Keratinocyte (primary cell): ENCODE results near the gene SMTN. TPM values are rescaled to one million over a fixed set of nuclear protein-coding genes. Genes with fewer than 3 reads are reported as not detected.

Source experiments
- DNase-seq: peaks from one replicate; pipeline ENCODE4 v3.0.0-alpha.2; 2011; ENCODE audit warnings: low read depth, missing footprints, low spot score
- FAIRE-seq: peaks from 2 replicates; lab custom pipeline; 2011; peaks lifted over from hg19 to GRCh38; lab: Jason Lieb, UNC
- H2AFZ ChIP-seq: 2 replicates; pipeline ENCODE4 v1.6.0; 2012; ENCODE audit warnings: low read length, control low read depth, inconsistent platforms; ENCODE audit not compliant: control insufficient read depth
- H3K27ac ChIP-seq: 2 replicates; pipeline ENCODE4 v1.5.1; 2011; ENCODE audit warnings: low read length; ENCODE audit not compliant: control insufficient read depth, insufficient read depth
- H3K27me3 ChIP-seq: 3 replicates; pipeline ENCODE4 v1.6.0; 2011; ENCODE audit warnings: low read length; ENCODE audit not compliant: control insufficient read depth, insufficient read depth; ENCODE audit errors: extremely low read depth
- H3K36me3 ChIP-seq, 2 experiments: 2 replicates in 1 of 2; 3 replicates in 1 of 2; pipeline ENCODE4 v1.5.1; 2011; ENCODE audit warnings: low read length in 2 of 2, mild to moderate bottlenecking in 1 of 2; ENCODE audit not compliant: control insufficient read depth in 2 of 2, insufficient read depth in 2 of 2; ENCODE audit errors: extremely low read depth in 1 of 2
- H3K4me1 ChIP-seq: 3 replicates; pipeline ENCODE4 v1.5.1; 2011; ENCODE audit warnings: low read length; ENCODE audit not compliant: control insufficient read depth, insufficient read depth; ENCODE audit errors: extremely low read depth
- H3K4me2 ChIP-seq: 3 replicates; pipeline ENCODE4 v1.6.0; 2011; ENCODE audit warnings: low read depth, low read length; ENCODE audit not compliant: control insufficient read depth, insufficient read depth; ENCODE audit errors: extremely low read depth
- H3K4me3 ChIP-seq, 3 experiments: fragments of 200-600 bp in 1 of 3; sonication (generic) in 1 of 3; 2 replicates in 2 of 3; 3 replicates in 1 of 3; pipeline ENCODE4 v1.5.1; 2011 to 2016; ENCODE audit warnings: low read length in 3 of 3, mild to moderate bottlenecking in 3 of 3, control low read depth in 2 of 3, inconsistent platforms in 1 of 3, low read depth in 1 of 3, mixed read lengths in 1 of 3, mixed run types in 1 of 3, moderate library complexity in 1 of 3; ENCODE audit not compliant: control insufficient read depth in 2 of 3, insufficient read depth in 2 of 3; ENCODE audit errors: extremely low read depth in 1 of 3
- H3K79me2 ChIP-seq: 2 replicates; pipeline ENCODE4 v1.6.0; 2012; ENCODE audit warnings: low read length; ENCODE audit not compliant: control insufficient read depth, insufficient read depth
- H3K9ac ChIP-seq: 3 replicates; pipeline ENCODE4 v1.6.0; 2011; ENCODE audit warnings: low read length; ENCODE audit not compliant: control insufficient read depth, insufficient read depth; ENCODE audit errors: extremely low read depth
- H3K9me1 ChIP-seq: 3 replicates; pipeline ENCODE4 v1.6.0; 2011; ENCODE audit warnings: low read length; ENCODE audit not compliant: control insufficient read depth, insufficient read depth; ENCODE audit errors: extremely low read depth
- H3K9me3 ChIP-seq: 2 replicates; pipeline ENCODE4 v1.5.1; 2012; ENCODE audit warnings: low read depth, low read length; ENCODE audit not compliant: control insufficient read depth
- H4K20me1 ChIP-seq: 3 replicates; pipeline ENCODE4 v1.6.0; 2011; ENCODE audit warnings: low read length; ENCODE audit not compliant: control insufficient read depth, insufficient read depth; ENCODE audit errors: extremely low read depth
- EZH2 ChIP-seq: IDR thresholded peaks from one replicate; pipeline ENCODE4 v1.6.1; 2012; ENCODE audit warnings: inconsistent platforms, mild to moderate bottlenecking, low read length, moderate library complexity
- dilution Hi-C: fragments of 300-500 bp; cut with MboI; formaldehyde crosslinking; loops from one replicate; pipeline ENCODE4 v1.7.0; 2020; ENCODE audit warnings: low sequenced_read_pairs; ENCODE audit not compliant: extremely low pct_ligation_motif_present
- polyA plus RNA-seq, 5 experiments: library from polyadenylated mRNA; depleted of rRNA in 3 of 5; stranded (reverse) in 3 of 5; stranded (forward) in 1 of 5; unstranded in 1 of 5; fragments of >200 nt; gene quantifications; 1 replicate in 1 of 5; 2 replicates in 3 of 5; 3 replicates in 1 of 5; pipeline versions ENCODE4 v1.2.1 to v1.2.3, GENCODE V29; 2011 to 2012; ENCODE audit warnings: missing spikeins in 2 of 5, low read depth in 1 of 5, low replicate concordance in 1 of 5
- TF ChIP-seq, protein P1 (sequence below), 3 experiments: IDR thresholded peaks in 1 of 3; conservative IDR thresholded peaks in 1 of 3; optimal IDR thresholded peaks in 1 of 3; 2 replicates in 2 of 3; 3 replicates in 1 of 3; pipeline versions ENCODE3 to v1.5.1; 2011; ENCODE audit warnings: low read length in 3 of 3, mild to moderate bottlenecking in 3 of 3, moderate library complexity in 2 of 3, control low read depth in 1 of 3, inconsistent platforms in 1 of 3; ENCODE audit not compliant: insufficient read depth in 2 of 3; ENCODE audit errors: extremely low read depth in 1 of 3

The SMTN gene
- polyA plus RNA-seq, 1 donor (not counting 4 experiments of a cell fraction or from before 2014, with no cell fraction given) = 61.2 TPM

DNA sequence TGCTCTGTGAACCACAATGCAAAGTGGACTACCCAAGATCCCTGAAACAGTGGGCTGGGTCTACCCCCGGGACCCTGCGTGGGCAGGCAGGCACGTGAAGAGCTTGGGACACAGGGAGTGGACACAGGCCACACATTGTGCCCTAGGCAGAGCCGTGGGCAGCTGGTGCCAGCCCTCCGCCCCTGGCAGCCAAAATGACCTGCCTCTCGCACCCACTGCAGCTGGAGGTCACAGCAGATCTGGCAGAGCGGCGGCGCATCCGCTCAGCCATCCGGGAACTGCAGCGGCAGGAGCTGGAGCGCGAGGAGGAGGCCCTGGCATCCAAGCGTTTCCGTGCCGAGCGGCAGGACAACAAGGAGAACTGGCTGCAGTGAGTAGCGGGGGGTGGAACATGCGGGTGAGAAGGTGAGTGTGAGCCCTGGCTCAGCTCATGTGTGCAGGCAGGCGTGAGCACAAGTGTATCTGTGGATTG is 6.7 kb downstream of the SMTN start:
- Histone ChIP-seq H3K79me2 (peaks cover 83% of the 10 kb centered on the region), H3K9me3 (no peaks in the 10 kb centered on the region), H3K27me3 (no peaks in the 10 kb centered on the region), H3K36me3 (peaks cover 56 to 81% of the 10 kb centered on the region in 2 experiments), H2AFZ (no peak overlapping the region), H3K4me3 (no peak overlapping the region), H3K9ac (no peak overlapping the region), H3K9me1 (no peaks in the 10 kb centered on the region), H3K4me2 (no peak overlapping the region), H3K4me1 (peaks cover 39% of the 10 kb centered on the region), H4K20me1 (peaks cover 47% of the 10 kb centered on the region), H3K27ac (no peak overlapping the region)
- TF ChIP-seq, protein P1, sequence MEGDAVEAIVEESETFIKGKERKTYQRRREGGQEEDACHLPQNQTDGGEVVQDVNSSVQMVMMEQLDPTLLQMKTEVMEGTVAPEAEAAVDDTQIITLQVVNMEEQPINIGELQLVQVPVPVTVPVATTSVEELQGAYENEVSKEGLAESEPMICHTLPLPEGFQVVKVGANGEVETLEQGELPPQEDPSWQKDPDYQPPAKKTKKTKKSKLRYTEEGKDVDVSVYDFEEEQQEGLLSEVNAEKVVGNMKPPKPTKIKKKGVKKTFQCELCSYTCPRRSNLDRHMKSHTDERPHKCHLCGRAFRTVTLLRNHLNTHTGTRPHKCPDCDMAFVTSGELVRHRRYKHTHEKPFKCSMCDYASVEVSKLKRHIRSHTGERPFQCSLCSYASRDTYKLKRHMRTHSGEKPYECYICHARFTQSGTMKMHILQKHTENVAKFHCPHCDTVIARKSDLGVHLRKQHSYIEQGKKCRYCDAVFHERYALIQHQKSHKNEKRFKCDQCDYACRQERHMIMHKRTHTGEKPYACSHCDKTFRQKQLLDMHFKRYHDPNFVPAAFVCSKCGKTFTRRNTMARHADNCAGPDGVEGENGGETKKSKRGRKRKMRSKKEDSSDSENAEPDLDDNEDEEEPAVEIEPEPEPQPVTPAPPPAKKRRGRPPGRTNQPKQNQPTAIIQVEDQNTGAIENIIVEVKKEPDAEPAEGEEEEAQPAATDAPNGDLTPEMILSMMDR (optimal IDR thresholded peaks at IDR 0.05 in 1 of 3, IDR thresholded peaks at IDR 0.05 in 1 of 3, conservative IDR thresholded peaks at IDR 0.05 in 1 of 3; ENCODE audit: extremely low read depth in 1 of 3, insufficient read depth in 2 of 3, low read length in 3 of 3) = no peak
- no peak for TF ChIP-seq EZH2
- dilution Hi-C loops = no loop called here
- FAIRE-seq (no peak), DNase-seq (no peak)

- Histone ChIP-seq H3K9ac (no peak overlapping the region), H2AFZ (no peak overlapping the region), H3K27ac (no peak overlapping the region), H3K4me3 (no peak overlapping the region), H3K9me1 (no peaks in the 10 kb centered on the region), H3K27me3 (no peaks in the 10 kb centered on the region), H3K9me3 (no peaks in the 10 kb centered on the region), H4K20me1 (peaks cover 45% of the 10 kb centered on the region), H3K4me1 (peaks cover 32% of the 10 kb centered on the region), H3K4me2 (no peak overlapping the region), H3K36me3 (peaks cover 56 to 80% of the 10 kb centered on the region in 2 experiments), H3K79me2 (peaks cover 78% of the 10 kb centered on the region)
- no peak for FAIRE-seq
- TF ChIP-seq, protein P1 (optimal IDR thresholded peaks at IDR 0.05 in 1 of 3, IDR thresholded peaks at IDR 0.05 in 1 of 3, conservative IDR thresholded peaks at IDR 0.05 in 1 of 3; ENCODE audit: extremely low read depth in 1 of 3, insufficient read depth in 2 of 3, low read length in 3 of 3) = no peak
- TF ChIP-seq EZH2 = no peak
- dilution Hi-C loops = no loop called here
- DNase-seq = no peak
These were observed 7.3 kb downstream of the SMTN start for GRCh38 chr22:31088233-31088986.
